K562 (cell line): Measurements from ENCODE around the gene CRYBG3. TPM values are rescaled to one million over a fixed set of nuclear protein-coding genes. Genes with fewer than 3 reads are reported as not detected.
A peak's percentile ranks its signal among the peaks of the same experiment; 100 is the strongest.

ENCODE experiments used
- ATAC-seq: fragments of 200-7000 bp; cut with Tn5 transposase; 3 replicates; pipeline ENCODE4 v1.9.1; 2020; ENCODE audit warnings: moderate library complexity
- BruUV-seq: library from RNA; stranded (reverse); fragments of 400-500 nt; replicated peaks from 2 replicates; lab custom pipeline; 2021; lab: Mats Ljungman, UMichigan
- CTCF ChIA-PET: fragments of 300-600 bp; formaldehyde crosslinking; extraction: SDS; loops from one replicate; lab custom pipeline; 2021; ENCODE audit warnings: low intra/inter-chr PET ratio; lab: Yijun Ruan, JAX
- POLR2A ChIA-PET: fragments of 300-600, 350-650 bp; sonication (Branson Sonifier 250); formaldehyde crosslinking; extraction: SDS; loops from one replicate; lab custom pipeline; 2021; ENCODE audit warnings: antibody characterized with exemption, inconsistent platforms; lab: Yijun Ruan, JAX
- DNase-seq, 4 experiments: peaks; one replicate each; pipeline versions ENCODE4 v3.0.0 to v3.0.0-alpha.2; 2011 to 2018; ENCODE audit warnings: low spot score in 3 of 4, mixed read lengths in 3 of 4; ENCODE audit errors: extremely low read depth in 1 of 4
- FAIRE-seq: peaks from 2 replicates; lab custom pipeline; 2011; peaks lifted over from hg19 to GRCh38; lab: Jason Lieb, UNC
- H2AFZ ChIP-seq: 2 replicates; pipeline ENCODE4 v1.6.0; 2011; ENCODE audit warnings: low read depth, low read length, control low read depth, inconsistent platforms
- H3K27ac ChIP-seq: fragments of 200-600 bp; 3 replicates; pipeline ENCODE4 v1.8.0; 2011; ENCODE audit warnings: low read depth, mild to moderate bottlenecking, control low read depth, inconsistent platforms, low read length, moderate library complexity, mixed read lengths; ENCODE audit errors: extremely low read depth
- H3K27me3 ChIP-seq, 2 experiments: fragments of 300-600 bp in 1 of 2; 2 replicates in 1 of 2; 3 replicates in 1 of 2; pipeline versions ENCODE4 v1.6.0 to v1.8.0; 2011; ENCODE audit warnings: inconsistent platforms in 2 of 2, low read length in 2 of 2, mild to moderate bottlenecking in 1 of 2, mixed read lengths in 1 of 2, moderate library complexity in 1 of 2; ENCODE audit not compliant: control insufficient read depth in 2 of 2, insufficient read depth in 2 of 2
- H3K36me3 ChIP-seq: fragments of 300-600 bp; 3 replicates; pipeline ENCODE4 v1.8.0; 2011; ENCODE audit warnings: mild to moderate bottlenecking, low read length, inconsistent platforms; ENCODE audit not compliant: control insufficient read depth, insufficient read depth
- H3K4me1 ChIP-seq, 2 experiments: fragments of 200-600 bp in 1 of 2; replicated peaks in 1 of 2; 2 replicates in 1 of 2; 3 replicates in 1 of 2; pipeline versions ENCODE4 v1.5.1 to v1.8.0; 2011; ENCODE audit warnings: inconsistent platforms in 2 of 2, low read length in 2 of 2, mild to moderate bottlenecking in 1 of 2, mixed read lengths in 1 of 2, moderate library complexity in 1 of 2; ENCODE audit not compliant: control insufficient read depth in 2 of 2, insufficient read depth in 2 of 2
- H3K4me2 ChIP-seq: 2 replicates; pipeline ENCODE4 v1.6.1; 2011; ENCODE audit warnings: low read length, control low read depth, inconsistent platforms, mixed read lengths; ENCODE audit not compliant: insufficient read depth
- H3K4me3 ChIP-seq: fragments of 200-600 bp; sonication (generic), shearing (Covaris generic); 2 replicates; pipeline ENCODE4 v1.5.1; 2016; ENCODE audit warnings: control low read depth, inconsistent platforms
- H3K79me2 ChIP-seq: fragments of 200-600 bp; 3 replicates; pipeline ENCODE4 v1.8.0; 2011; ENCODE audit warnings: low read length, inconsistent platforms; ENCODE audit not compliant: control insufficient read depth, insufficient read depth
- H3K9ac ChIP-seq, 2 experiments: 2 replicates each; pipeline versions ENCODE4 v1.6.0 to v1.6.1; 2011; ENCODE audit warnings: low read depth in 2 of 2, low read length in 2 of 2, control low read depth in 1 of 2, inconsistent platforms in 1 of 2, mild to moderate bottlenecking in 1 of 2, mixed read lengths in 1 of 2; ENCODE audit not compliant: insufficient read depth in 1 of 2
- H3K9me1 ChIP-seq: one replicate; pipeline ENCODE4 v1.6.0; 2011; ENCODE audit warnings: inconsistent platforms, mild to moderate bottlenecking, low read length, moderate library complexity; ENCODE audit not compliant: control insufficient read depth, insufficient read depth
- H3K9me3 ChIP-seq: replicated peaks from 2 replicates; pipeline ENCODE4 v1.5.1; 2011; ENCODE audit warnings: low read depth, low read length, inconsistent platforms; ENCODE audit not compliant: control insufficient read depth, insufficient read depth
- H4K20me1 ChIP-seq: replicated peaks from 2 replicates; pipeline ENCODE4 v1.6.1; 2011; ENCODE audit warnings: low read length, inconsistent platforms, mixed read lengths; ENCODE audit not compliant: control insufficient read depth, insufficient read depth
- ETV6 ChIP-seq, 3 experiments: fragments of 150-350 bp in 1 of 3; sonication (generic) in 1 of 3; formaldehyde crosslinking in 1 of 3; IDR thresholded peaks; 2 replicates each; pipeline versions ENCODE4 v1.6.1 to v1.8.0; 2014 to 2022; ENCODE audit warnings: borderline replicate concordance in 2 of 3, low read depth in 2 of 3, antibody characterized with exemption in 1 of 3, low read length in 1 of 3, mild to moderate bottlenecking in 1 of 3, missing genetic modification reagents in 1 of 3
- HDAC8 ChIP-seq: fragments of 450-650 bp; IDR thresholded peaks from 2 replicates; pipeline ENCODE4 v1.6.1; 2016; ENCODE audit warnings: mild to moderate bottlenecking, missing genetic modification characterization, moderate library complexity, missing compliant biosample characterization
- NCOA2 ChIP-seq, 2 experiments: fragments of 450-650 bp; IDR thresholded peaks; 2 replicates each; pipeline ENCODE4 v1.6.1; 2018; ENCODE audit warnings: mild to moderate bottlenecking in 2 of 2, moderate library complexity in 1 of 2; ENCODE audit not compliant: partially characterized antibody in 2 of 2
- PHF21A ChIP-seq: fragments of 450-650 bp; IDR thresholded peaks from 2 replicates; pipeline ENCODE4 v1.6.1; 2017; ENCODE audit warnings: low read depth, borderline replicate concordance
- ZFX ChIP-seq: sonication (generic); formaldehyde crosslinking; IDR thresholded peaks from 2 replicates; pipeline ENCODE4 v1.8.0; 2022; ENCODE audit warnings: mild to moderate bottlenecking, missing genetic modification reagents, moderate library complexity
- ZNF197 ChIP-seq: fragments of 200-800 bp; sonication (Bioruptor generic); IDR thresholded peaks from 2 replicates; pipeline ENCODE4 v1.6.1; 2016; ENCODE audit warnings: low read depth, missing genetic modification characterization, missing compliant biosample characterization
- ZNF431 ChIP-seq: sonication (generic); formaldehyde crosslinking; IDR thresholded peaks from 2 replicates; pipeline ENCODE4 v1.8.0; 2022; ENCODE audit warnings: mild to moderate bottlenecking, missing genetic modification reagents
- ZNF586 ChIP-seq: fragments of 450-650 bp; formaldehyde crosslinking; conservative IDR thresholded peaks from 2 replicates; pipeline ENCODE4 v1.4.0; 2020; ENCODE audit warnings: mild to moderate bottlenecking, moderate library complexity
- WGBS: fragments of 100-300 bp; shearing (Covaris generic); methylation state at CpG from one replicate; pipeline ENCODE4 v1.1.6; 2016; ENCODE audit warnings: low coverage, mixed read lengths; ENCODE audit not compliant: insufficient coverage; ENCODE audit errors: missing lambda C conversion rate; 5-methylcytosine and 5-hydroxymethylcytosine counted together
- in situ Hi-C: fragments of 300-500 bp; cut with MboI; formaldehyde crosslinking; loops from 4 replicates; pipeline ENCODE4 v1.15.0; 2018; ENCODE audit warnings: inconsistent platforms, mixed read lengths
- intact Hi-C: fragments of 100-400 bp; cut with micrococcal nuclease; formaldehyde crosslinking; loops from 2 replicates; pipeline ENCODE4 v1.14.2; 2022
- polyA plus RNA-seq, 8 experiments: library from polyadenylated mRNA; depleted of rRNA in 4 of 8; stranded (reverse) in 5 of 8; unstranded in 3 of 8; fragments of >200 nt; fragmentation: Nextera tagmentation in 2 of 8; fragmentation: Illumina TruSeq in 1 of 8; extraction: Ambion mirVana in 2 of 8; extraction: Trizol in 1 of 8; gene quantifications; 2 replicates each; pipeline versions ENCODE4 v1.2.1 to v1.2.3, GENCODE V29; 2011 to 2014; ENCODE audit warnings: inconsistent platforms in 1 of 8, missing spikeins in 1 of 8
- total RNA-seq, 7 experiments: library from RNA; depleted of rRNA in 6 of 7; stranded (reverse); fragments of >200 nt in 6 of 7; fragmentation: Illumina TruSeq in 2 of 7; extraction: Trizol in 2 of 7; gene quantifications; 2 replicates each; pipeline versions ENCODE4 v1.2.1 to v1.2.3, GENCODE V29; 2011 to 2021; ENCODE audit warnings: low replicate concordance in 1 of 7
- TF ChIP-seq, protein P1 (sequence below), 2 experiments: fragments of 450-650 bp; conservative IDR thresholded peaks; 2 replicates each; pipeline ENCODE4 v1.6.1; 2017; ENCODE audit warnings: mild to moderate bottlenecking in 2 of 2, moderate library complexity in 2 of 2
- TF ChIP-seq, protein P2 (sequence below): sonication (generic); formaldehyde crosslinking; IDR thresholded peaks from 2 replicates; pipeline ENCODE4 v1.8.1; 2023; ENCODE audit warnings: mild to moderate bottlenecking, missing genetic modification reagents, moderate library complexity

Gene CRYBG3
- total and polyA plus RNA-seq, 9 of the 15 experiments (the other 6 are each of a cell fraction or from before 2014, with no cell fraction given) = 0.08 to 0.72 (median 0.18) TPM

- H3K9me3 ChIP-seq = no peaks in the 10 kb centered on the region
- no peaks in the 10 kb centered on the region for H3K27me3 ChIP-seq
- H4K20me1 ChIP-seq = no peaks in the 10 kb centered on the region
- H3K4me1 ChIP-seq = peaks cover 0 to 11% of the 10 kb centered on the region in 2 experiments; a peak in 4 of 5 replicates
- ChIA-PET POLR2A (interaction anchor here (0.6 kb wide), 1 partner anchor 49 kb away, joined by 3 read pairs; no protein-coding TSS in a partner anchor), CTCF (no interaction called here)
- no peak for DNase-seq
- H2AFZ ChIP-seq = peak overlapping the region; percentile 79
- H3K9me1 ChIP-seq = no peaks in the 10 kb centered on the region
- intact Hi-C loops = loop anchor here (5.0 kb wide), 1 partner anchor 59 kb away; no protein-coding TSS in a partner anchor
- H3K9ac ChIP-seq = peak overlapping the region; percentile 68 to 95
- no peak for ATAC-seq
- H3K4me2 ChIP-seq = peak overlapping the region; percentile 93
- BruUV-seq = TSS peak; percentile 57
- WGBS = 11% methylated on average over 9 of the region's 9 CpGs
- in situ Hi-C loops = no loop called here
- peaks cover 9% of the 10 kb centered on the region; the same call in 1 of the 3 replicates for H3K36me3 ChIP-seq
- peaks cover 42% of the 10 kb centered on the region for H3K79me2 ChIP-seq
- peak overlapping the region; percentile 62 for H3K4me3 ChIP-seq
- peak overlapping the region; percentile 25; the same call in 1 of the 3 replicates for H3K27ac ChIP-seq
- TF ChIP-seq ZNF586 (no peak), ZFX (CRISPR knock-in tag) (no peak), NCOA2 (IDR thresholded peaks at IDR 0.05; ENCODE audit: partially characterized antibody in 2 of 2) (no peak), ZNF431 (CRISPR knock-in tag) (no peak), PHF21A (no peak), ZNF197 (CRISPR knock-in tag) (no peak), HDAC8 (no peak), ETV6 (IDR thresholded peaks at IDR 0.05; ENCODE audit: borderline replicate concordance in 1 of 2, low read depth in 2 of 2, low read length in 1 of 2) (no peak), ETV6 (CRISPR knock-in tag; IDR thresholded peaks at IDR 0.05; ENCODE audit: borderline replicate concordance) (no peak)
- TF ChIP-seq, protein P1, sequence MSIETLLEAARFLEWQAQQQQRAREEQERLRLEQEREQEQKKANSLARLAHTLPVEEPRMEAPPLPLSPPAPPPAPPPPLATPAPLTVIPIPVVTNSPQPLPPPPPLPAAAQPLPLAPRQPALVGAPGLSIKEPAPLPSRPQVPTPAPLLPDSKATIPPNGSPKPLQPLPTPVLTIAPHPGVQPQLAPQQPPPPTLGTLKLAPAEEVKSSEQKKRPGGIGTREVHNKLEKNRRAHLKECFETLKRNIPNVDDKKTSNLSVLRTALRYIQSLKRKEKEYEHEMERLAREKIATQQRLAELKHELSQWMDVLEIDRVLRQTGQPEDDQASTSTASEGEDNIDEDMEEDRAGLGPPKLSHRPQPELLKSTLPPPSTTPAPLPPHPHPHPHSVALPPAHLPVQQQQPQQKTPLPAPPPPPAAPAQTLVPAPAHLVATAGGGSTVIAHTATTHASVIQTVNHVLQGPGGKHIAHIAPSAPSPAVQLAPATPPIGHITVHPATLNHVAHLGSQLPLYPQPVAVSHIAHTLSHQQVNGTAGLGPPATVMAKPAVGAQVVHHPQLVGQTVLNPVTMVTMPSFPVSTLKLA (conservative IDR thresholded peaks at IDR 0.05) = no peak
- TF ChIP-seq, protein P2, sequence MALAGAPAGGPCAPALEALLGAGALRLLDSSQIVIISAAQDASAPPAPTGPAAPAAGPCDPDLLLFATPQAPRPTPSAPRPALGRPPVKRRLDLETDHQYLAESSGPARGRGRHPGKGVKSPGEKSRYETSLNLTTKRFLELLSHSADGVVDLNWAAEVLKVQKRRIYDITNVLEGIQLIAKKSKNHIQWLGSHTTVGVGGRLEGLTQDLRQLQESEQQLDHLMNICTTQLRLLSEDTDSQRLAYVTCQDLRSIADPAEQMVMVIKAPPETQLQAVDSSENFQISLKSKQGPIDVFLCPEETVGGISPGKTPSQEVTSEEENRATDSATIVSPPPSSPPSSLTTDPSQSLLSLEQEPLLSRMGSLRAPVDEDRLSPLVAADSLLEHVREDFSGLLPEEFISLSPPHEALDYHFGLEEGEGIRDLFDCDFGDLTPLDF (CRISPR knock-in tag) = no peak
- peak; percentile 54 for FAIRE-seq
Observed at GRCh38 chr3:97970956-97971620, 149.3 kb downstream of the CRYBG3 start.
